Ishikawa (cell line): ENCODE measurements around the gene NRG3.

Experiments
- CEBPB ChIP-seq: IDR thresholded peaks from 2 replicates; pipeline ENCODE4 v1.6.1; 2012
- CREB1 ChIP-seq: IDR thresholded peaks from 2 replicates; pipeline ENCODE4 v1.6.1; 2012; ENCODE audit warnings: low read depth
- EGR1 ChIP-seq: IDR thresholded peaks from 2 replicates; pipeline ENCODE4 v1.6.1; 2012
- EP300 ChIP-seq: IDR thresholded peaks from 2 replicates; pipeline ENCODE4 v1.6.1; 2012; ENCODE audit warnings: borderline replicate concordance
- FOXM1 ChIP-seq: IDR thresholded peaks from 2 replicates; pipeline ENCODE4 v1.6.1; 2012; ENCODE audit warnings: low read depth, borderline replicate concordance
- NFIC ChIP-seq: IDR thresholded peaks from 2 replicates; pipeline ENCODE4 v1.6.1; 2012
- RAD21 ChIP-seq: IDR thresholded peaks from 2 replicates; pipeline ENCODE4 v1.6.1; 2012; ENCODE audit warnings: low read depth
- TAF1 ChIP-seq: IDR thresholded peaks from 2 replicates; pipeline ENCODE4 v1.6.1; 2012; ENCODE audit warnings: low read depth, mild to moderate bottlenecking
- TCF12 ChIP-seq: IDR thresholded peaks from 2 replicates; pipeline ENCODE4 v1.6.1; 2012; ENCODE audit warnings: low read depth
- TEAD4 ChIP-seq: IDR thresholded peaks from 2 replicates; pipeline ENCODE4 v1.6.1; 2012
- YY1 ChIP-seq: IDR thresholded peaks from 2 replicates; pipeline ENCODE4 v1.6.1; 2012; ENCODE audit warnings: low read depth
- ZBTB7A ChIP-seq: IDR thresholded peaks from 2 replicates; pipeline ENCODE4 v1.6.1; 2012; ENCODE audit warnings: low read depth
- TF ChIP-seq, protein P1 (sequence below): IDR thresholded peaks from 2 replicates; pipeline ENCODE4 v1.6.1; 2012
- TF ChIP-seq, protein P2 (sequence below): IDR thresholded peaks from 2 replicates; pipeline ENCODE4 v1.6.1; 2012
- TF ChIP-seq, protein P3 (sequence below): IDR thresholded peaks from 2 replicates; pipeline ENCODE4 v1.6.1; 2012; ENCODE audit warnings: low read depth, mild to moderate bottlenecking

The NRG3 gene

DNA sequence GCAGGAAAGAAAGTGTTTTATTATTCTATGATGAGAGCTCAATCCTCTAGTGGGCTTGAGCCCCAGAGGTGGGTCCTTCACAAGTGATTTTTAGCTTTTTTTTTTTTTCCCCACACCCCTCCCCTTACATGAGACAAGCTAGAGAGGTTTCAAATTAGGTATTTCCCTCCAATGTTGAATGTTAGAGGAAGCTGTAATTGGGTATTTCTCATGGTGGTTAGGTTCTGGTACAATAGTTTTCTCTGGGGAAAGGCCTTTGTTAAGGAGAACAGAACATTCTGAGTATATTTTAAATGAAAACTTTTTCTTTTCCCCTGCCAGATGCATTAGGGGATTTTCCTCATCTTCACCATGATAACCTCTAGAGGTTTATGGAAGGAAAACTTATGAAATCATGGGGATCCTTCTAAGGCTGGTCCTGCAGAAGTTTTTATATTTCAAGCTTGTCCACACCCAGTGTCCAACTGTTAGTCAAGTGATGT lies 1039.7 kb downstream of the NRG3 start:
- TF ChIP-seq, protein P1, sequence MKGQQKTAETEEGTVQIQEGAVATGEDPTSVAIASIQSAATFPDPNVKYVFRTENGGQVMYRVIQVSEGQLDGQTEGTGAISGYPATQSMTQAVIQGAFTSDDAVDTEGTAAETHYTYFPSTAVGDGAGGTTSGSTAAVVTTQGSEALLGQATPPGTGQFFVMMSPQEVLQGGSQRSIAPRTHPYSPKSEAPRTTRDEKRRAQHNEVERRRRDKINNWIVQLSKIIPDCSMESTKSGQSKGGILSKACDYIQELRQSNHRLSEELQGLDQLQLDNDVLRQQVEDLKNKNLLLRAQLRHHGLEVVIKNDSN, result no peak
- TF ChIP-seq, protein P2, sequence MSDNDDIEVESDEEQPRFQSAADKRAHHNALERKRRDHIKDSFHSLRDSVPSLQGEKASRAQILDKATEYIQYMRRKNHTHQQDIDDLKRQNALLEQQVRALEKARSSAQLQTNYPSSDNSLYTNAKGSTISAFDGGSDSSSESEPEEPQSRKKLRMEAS, result no peak
- TF ChIP-seq, protein P3, sequence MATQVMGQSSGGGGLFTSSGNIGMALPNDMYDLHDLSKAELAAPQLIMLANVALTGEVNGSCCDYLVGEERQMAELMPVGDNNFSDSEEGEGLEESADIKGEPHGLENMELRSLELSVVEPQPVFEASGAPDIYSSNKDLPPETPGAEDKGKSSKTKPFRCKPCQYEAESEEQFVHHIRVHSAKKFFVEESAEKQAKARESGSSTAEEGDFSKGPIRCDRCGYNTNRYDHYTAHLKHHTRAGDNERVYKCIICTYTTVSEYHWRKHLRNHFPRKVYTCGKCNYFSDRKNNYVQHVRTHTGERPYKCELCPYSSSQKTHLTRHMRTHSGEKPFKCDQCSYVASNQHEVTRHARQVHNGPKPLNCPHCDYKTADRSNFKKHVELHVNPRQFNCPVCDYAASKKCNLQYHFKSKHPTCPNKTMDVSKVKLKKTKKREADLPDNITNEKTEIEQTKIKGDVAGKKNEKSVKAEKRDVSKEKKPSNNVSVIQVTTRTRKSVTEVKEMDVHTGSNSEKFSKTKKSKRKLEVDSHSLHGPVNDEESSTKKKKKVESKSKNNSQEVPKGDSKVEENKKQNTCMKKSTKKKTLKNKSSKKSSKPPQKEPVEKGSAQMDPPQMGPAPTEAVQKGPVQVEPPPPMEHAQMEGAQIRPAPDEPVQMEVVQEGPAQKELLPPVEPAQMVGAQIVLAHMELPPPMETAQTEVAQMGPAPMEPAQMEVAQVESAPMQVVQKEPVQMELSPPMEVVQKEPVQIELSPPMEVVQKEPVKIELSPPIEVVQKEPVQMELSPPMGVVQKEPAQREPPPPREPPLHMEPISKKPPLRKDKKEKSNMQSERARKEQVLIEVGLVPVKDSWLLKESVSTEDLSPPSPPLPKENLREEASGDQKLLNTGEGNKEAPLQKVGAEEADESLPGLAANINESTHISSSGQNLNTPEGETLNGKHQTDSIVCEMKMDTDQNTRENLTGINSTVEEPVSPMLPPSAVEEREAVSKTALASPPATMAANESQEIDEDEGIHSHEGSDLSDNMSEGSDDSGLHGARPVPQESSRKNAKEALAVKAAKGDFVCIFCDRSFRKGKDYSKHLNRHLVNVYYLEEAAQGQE, result no peak
- TF ChIP-seq EP300 (no peak), CEBPB (no peak), RAD21 (no peak), FOXM1 (no peak), ZBTB7A (no peak), TCF12 (no peak), EGR1 (no peak), CREB1 (no peak), NFIC (no peak), YY1 (no peak), TAF1 (no peak), TEAD4 (no peak)

DNA sequence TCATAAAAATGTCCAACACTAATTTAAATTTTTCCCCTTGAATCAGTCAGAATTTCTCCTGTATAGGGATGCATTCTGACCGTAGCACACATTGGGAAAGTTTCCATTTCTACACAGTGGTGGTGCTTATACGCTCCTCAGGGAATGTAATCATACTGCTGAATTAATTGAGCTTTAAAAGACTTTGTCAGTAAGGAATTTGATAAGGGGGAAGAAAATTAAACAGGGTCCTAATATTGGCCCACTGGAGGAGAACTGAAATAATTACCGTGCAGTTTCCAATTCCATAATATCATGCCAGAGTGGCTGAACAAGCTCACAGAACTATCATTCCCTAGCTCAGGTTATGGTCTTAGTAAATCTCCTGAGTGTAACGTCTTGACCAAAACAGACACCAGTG lies 1041.9 kb downstream of the NRG3 start:
- no peak for TF ChIP-seq RAD21
- no peak for TF ChIP-seq NFIC
- TF ChIP-seq CEBPB, result no peak
- TF ChIP-seq TEAD4, result no peak
- TF ChIP-seq FOXM1, result no peak
- TF ChIP-seq, protein P1, result no peak
- TF ChIP-seq EGR1, result no peak
- no peak for TF ChIP-seq ZBTB7A
- TF ChIP-seq, protein P2, result no peak

- TF ChIP-seq, protein P1, result no peak
- TF ChIP-seq TAF1 (no peak), NFIC (no peak), RAD21 (no peak), ZBTB7A (no peak), EP300 (no peak), CEBPB (no peak), YY1 (no peak), TEAD4 (no peak), FOXM1 (no peak), TCF12 (no peak), CREB1 (no peak), EGR1 (no peak)
- TF ChIP-seq, protein P2, result no peak
- TF ChIP-seq, protein P3, result no peak
Measured at GRCh38 chr10:82918022-82918421, 1043.0 kb downstream of the NRG3 start.

GRCh38 chr10:82922046-82922445 lies 1047.1 kb downstream of the NRG3 start:
- no peak for TF ChIP-seq TAF1

DNA sequence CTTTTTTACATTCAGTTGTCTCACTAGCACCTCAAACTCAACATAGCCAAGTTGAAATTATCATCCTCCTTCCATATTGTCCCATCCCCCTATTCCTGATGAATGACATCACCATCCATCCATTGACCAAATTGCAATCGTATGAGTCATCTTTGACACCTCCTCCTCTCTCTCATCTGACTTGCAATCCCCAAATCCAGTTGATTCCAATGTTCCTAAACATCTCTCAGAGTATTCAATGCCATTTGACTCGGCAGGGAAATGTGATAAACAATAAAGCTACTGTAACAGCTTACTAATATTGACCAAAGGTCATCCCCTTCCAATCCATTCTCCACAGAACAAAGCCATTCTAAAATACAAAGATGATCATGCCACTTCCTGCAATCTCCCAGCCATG lies 1047.8 kb downstream of the NRG3 start:
- TF ChIP-seq, protein P2, result no peak

DNA sequence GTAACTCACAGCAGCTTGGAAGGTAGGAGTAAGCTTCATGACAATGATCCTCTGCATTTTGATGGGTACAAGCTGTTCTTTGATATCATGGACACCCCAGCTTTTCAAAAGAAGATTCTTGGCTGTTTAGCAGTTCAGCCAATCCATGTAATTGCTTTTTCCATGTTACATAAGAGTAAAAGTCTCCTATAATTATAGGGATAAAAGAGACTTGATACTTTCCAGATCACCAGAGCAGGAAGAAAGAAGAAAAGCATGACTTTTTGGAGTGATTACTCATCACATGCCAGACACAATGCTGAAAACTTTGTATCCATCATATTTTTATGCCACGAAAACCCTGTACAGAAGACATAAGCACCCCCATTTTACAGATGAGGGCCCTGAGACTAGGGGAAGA lies 1049.7 kb downstream of the NRG3 start:
- TF ChIP-seq ZBTB7A, result no peak
- TF ChIP-seq CEBPB, result no peak
- TF ChIP-seq, protein P2, result no peak
- TF ChIP-seq, protein P3, result no peak
- no peak for TF ChIP-seq TAF1
- TF ChIP-seq CREB1, result no peak
- TF ChIP-seq, protein P1, result no peak
- TF ChIP-seq NFIC, result no peak
- no peak for TF ChIP-seq TCF12
